Activated CD8-positive, alpha-beta T cell treated with anti-CD3 and anti-CD28 coated beads for 36 hours (primary cell): ENCODE measurements around the gene SND1. TPM values are rescaled to one million over a fixed set of nuclear protein-coding genes. Genes with fewer than 3 reads are reported as not detected.

Experiments used
- ATAC-seq: fragments of 200-7000 bp; cut with Tn5 transposase; one replicate; pipeline ENCODE4 v1.10.0; 2021; ENCODE audit warnings: mild to moderate bottlenecking, moderate library complexity
- CTCF ChIA-PET: fragments of 350-600 bp; sonication (Branson Sonifier 250); formaldehyde crosslinking; loops from one replicate; lab custom pipeline; 2021; ENCODE audit warnings: antibody characterized with exemption; lab: Charles Lee
- POLR2A ChIA-PET: fragments of 350-600 bp; sonication (Branson Sonifier 250); formaldehyde crosslinking; loops from one replicate; lab custom pipeline; 2021; ENCODE audit warnings: antibody characterized with exemption; lab: Charles Lee
- DNase-seq: peaks from one replicate; pipeline ENCODE4 v3.0.0-alpha.2; 2020
- H3K27ac Mint-ChIP-seq: one replicate; pipeline ENCODE4 v1.8.0; 2021; ENCODE audit warnings: mild to moderate bottlenecking, mixed read lengths
- H3K27me3 Mint-ChIP-seq: one replicate; pipeline ENCODE4 v1.8.0; 2021; ENCODE audit warnings: mixed read lengths
- H3K36me3 Mint-ChIP-seq: one replicate; pipeline ENCODE4 v1.8.0; 2021; ENCODE audit warnings: low read depth, mixed read lengths
- H3K4me1 Mint-ChIP-seq: one replicate; pipeline ENCODE4 v1.8.0; 2021; ENCODE audit warnings: low read depth, mixed read lengths
- H3K4me3 Mint-ChIP-seq: one replicate; pipeline ENCODE4 v1.8.0; 2021; ENCODE audit warnings: mild to moderate bottlenecking, moderate library complexity, mixed read lengths
- H3K9me3 Mint-ChIP-seq: one replicate; pipeline ENCODE4 v1.8.0; 2021; ENCODE audit warnings: mixed read lengths
- intact Hi-C: fragments of 100-400 bp; cut with micrococcal nuclease; formaldehyde crosslinking; loops from one replicate; pipeline ENCODE4 v1.10.0; 2022
- total RNA-seq, 2 experiments: library from RNA; stranded (reverse); gene quantifications; one replicate each; pipeline ENCODE4 v1.2.3, GENCODE V29; 2021
- TF ChIP-seq, protein P1 (sequence below): fragments of 200-600 bp; IDR thresholded peaks from one replicate; pipeline ENCODE4 v1.8.0; 2022; ENCODE audit warnings: antibody characterized with exemption, mild to moderate bottlenecking

Gene SND1
- total RNA-seq, 2 experiments from 2014 or later: 206 to 208 TPM

DNA sequence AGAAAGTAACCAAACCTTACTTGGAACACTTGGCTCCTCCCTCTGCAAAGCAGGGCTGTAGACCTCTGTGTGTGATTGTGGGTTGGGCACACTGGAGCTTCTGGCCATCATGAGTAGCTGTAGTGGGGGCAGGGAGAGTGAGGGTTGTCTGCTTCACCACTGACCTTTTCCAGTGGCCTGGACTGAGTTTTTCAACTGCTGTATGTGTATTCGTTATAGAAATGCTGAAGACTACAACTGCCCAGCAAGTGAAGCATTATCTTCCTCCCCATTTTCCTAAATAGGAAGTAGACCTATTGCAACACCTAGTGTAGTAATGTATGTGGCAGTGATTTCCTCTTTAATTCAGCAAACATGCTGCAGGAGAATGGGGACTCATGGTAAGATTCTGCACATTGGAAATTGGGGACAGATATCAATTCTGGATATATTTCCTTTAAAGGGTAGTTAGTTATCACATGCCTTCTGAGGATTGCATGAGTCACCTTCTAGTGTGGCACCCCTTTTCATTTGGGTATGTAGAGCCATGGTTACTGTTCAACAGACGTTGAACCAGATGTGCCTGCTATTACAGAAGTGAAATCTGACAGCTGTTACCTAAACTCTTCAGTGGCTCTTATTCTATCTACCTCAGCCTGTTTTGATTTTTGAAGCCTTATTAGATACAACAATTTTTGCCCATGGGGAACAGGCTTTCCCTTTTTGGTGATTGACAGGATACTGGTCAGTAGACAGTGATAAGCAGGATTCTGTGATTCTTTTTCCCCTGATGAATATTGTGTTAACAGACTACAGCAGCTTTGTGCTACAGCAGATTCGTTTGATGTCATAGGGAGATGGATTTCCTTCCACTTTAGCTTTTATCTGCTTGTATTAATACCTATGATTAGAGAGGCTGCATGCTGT, 130.9 kb downstream of the SND1 start:
- ATAC-seq (no peak), DNase-seq (no peak)
- Mint-ChIP-seq H3K27ac (no peak overlapping the region), H3K4me3 (no peak overlapping the region), H3K9me3 (no peaks in the 10 kb centered on the region), H3K36me3 (peaks cover 19% of the 10 kb centered on the region), H3K27me3 (no peaks in the 10 kb centered on the region), H3K4me1 (peaks cover 19% of the 10 kb centered on the region)
- TF ChIP-seq, protein P1, sequence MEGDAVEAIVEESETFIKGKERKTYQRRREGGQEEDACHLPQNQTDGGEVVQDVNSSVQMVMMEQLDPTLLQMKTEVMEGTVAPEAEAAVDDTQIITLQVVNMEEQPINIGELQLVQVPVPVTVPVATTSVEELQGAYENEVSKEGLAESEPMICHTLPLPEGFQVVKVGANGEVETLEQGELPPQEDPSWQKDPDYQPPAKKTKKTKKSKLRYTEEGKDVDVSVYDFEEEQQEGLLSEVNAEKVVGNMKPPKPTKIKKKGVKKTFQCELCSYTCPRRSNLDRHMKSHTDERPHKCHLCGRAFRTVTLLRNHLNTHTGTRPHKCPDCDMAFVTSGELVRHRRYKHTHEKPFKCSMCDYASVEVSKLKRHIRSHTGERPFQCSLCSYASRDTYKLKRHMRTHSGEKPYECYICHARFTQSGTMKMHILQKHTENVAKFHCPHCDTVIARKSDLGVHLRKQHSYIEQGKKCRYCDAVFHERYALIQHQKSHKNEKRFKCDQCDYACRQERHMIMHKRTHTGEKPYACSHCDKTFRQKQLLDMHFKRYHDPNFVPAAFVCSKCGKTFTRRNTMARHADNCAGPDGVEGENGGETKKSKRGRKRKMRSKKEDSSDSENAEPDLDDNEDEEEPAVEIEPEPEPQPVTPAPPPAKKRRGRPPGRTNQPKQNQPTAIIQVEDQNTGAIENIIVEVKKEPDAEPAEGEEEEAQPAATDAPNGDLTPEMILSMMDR: no peak
- ChIA-PET POLR2A (no interaction called here), CTCF (interaction anchor here (1.2 kb wide), 1 partner anchor 10 kb away, joined by 9 read pairs; no protein-coding TSS in a partner anchor)
- intact Hi-C loops: no loop called here

DNA sequence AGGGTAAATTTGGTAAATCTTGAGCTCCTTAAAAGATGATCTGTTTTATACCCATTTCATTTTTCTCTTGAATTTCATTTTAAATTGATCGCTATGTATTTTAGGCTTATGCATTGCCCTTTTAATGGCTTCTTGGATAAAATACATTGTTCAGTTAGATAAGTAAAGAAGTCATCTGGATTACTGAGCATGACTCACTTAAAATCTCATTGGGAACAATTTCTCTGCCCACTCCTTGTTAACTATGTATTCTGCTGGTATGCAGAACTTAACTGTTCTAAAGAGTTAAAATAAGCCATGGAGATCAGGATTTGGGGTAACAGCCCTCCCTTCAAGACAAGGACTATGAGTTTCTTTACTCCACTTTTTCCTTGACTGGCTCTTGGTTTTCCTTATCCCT, 134.2 kb downstream of the SND1 start:
- no peaks in the 10 kb centered on the region for H3K9me3 Mint-ChIP-seq
- no peak overlapping the region for H3K27ac Mint-ChIP-seq
- ChIA-PET POLR2A (no interaction called here), CTCF (no interaction called here)
- H3K27me3 Mint-ChIP-seq: no peaks in the 10 kb centered on the region
- H3K36me3 Mint-ChIP-seq: peaks cover 14% of the 10 kb centered on the region
- ATAC-seq: no peak
- TF ChIP-seq, protein P1: no peak
- intact Hi-C loops: no loop called here
- no peak overlapping the region for H3K4me3 Mint-ChIP-seq
- H3K4me1 Mint-ChIP-seq: peaks cover 21% of the 10 kb centered on the region
- DNase-seq: no peak

- no peak overlapping the region for H3K4me3 Mint-ChIP-seq
- H3K4me1 Mint-ChIP-seq: peaks cover 26% of the 10 kb centered on the region
Measured at GRCh38 chr7:127789031-127789430, 137.0 kb downstream of the SND1 start.

DNA sequence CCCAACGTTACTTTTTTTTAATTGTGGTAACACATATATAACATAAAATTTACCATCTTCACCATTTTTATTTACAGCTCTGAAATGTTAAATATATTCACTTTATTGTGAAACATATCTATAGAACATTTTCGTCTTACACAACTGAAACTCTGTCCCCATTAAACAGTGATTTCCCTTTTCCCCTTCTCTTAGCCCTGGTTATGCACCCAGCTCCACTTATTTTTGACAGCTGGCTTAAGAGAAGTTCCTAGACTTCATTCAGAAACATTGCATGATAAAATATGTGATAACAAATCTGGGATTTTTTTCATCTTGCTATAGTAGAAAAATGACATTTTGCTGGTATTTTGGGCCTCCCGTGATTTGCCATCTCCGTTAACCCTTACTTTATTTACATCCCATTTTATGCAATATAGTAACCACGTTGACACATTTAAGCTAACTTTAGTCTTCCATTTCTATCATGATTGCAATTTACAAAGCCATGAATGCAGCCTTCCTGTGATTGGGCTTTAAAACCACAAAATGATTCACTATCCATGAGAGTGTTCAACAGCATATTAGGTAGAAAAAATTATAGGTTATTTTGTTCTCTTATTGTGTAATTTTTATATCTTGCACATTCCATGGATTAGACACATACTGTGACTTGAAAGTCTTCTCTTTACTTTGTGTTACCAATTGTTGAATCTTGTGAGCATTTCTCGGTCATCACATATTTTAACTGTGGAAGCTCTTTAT, 139.6 kb downstream of the SND1 start:
- Mint-ChIP-seq H3K36me3 (peaks cover 14% of the 10 kb centered on the region), H3K9me3 (no peaks in the 10 kb centered on the region), H3K4me1 (peaks cover 27% of the 10 kb centered on the region), H3K4me3 (no peak overlapping the region), H3K27ac (no peak overlapping the region), H3K27me3 (no peaks in the 10 kb centered on the region)
- TF ChIP-seq, protein P1: no peak
- no peak for DNase-seq
- intact Hi-C loops: no loop called here
- no peak for ATAC-seq
- ChIA-PET POLR2A (interaction anchor here (1.0 kb wide), 1 partner anchor 141 kb away, joined by 3 read pairs; no protein-coding TSS in a partner anchor), CTCF (interaction anchor here (0.8 to 2.7 kb wide), 14 partner anchors 8 to 269 kb away, joined by 3 to 22 read pairs (median 4); no protein-coding TSS in a partner anchor)

More at GRCh38 chr7:127789031-127789430, 137.0 kb downstream of the SND1 start:
- no peak for ATAC-seq
- no peaks in the 10 kb centered on the region for H3K27me3 Mint-ChIP-seq
- TF ChIP-seq, protein P1: no peak
- H3K36me3 Mint-ChIP-seq: peaks cover 20% of the 10 kb centered on the region
- no peak overlapping the region for H3K27ac Mint-ChIP-seq
- H3K9me3 Mint-ChIP-seq: no peaks in the 10 kb centered on the region
- CTCF ChIA-PET: interaction anchor here (2.5 kb wide), 1 partner anchor 81 kb away, joined by 7 read pairs; no protein-coding TSS in a partner anchor
- DNase-seq: no peak
- POLR2A ChIA-PET: no interaction called here
- intact Hi-C loops: no loop called here
